Measurements from ENCODE around the gene PSME1.

The PSME1 gene

DNA sequence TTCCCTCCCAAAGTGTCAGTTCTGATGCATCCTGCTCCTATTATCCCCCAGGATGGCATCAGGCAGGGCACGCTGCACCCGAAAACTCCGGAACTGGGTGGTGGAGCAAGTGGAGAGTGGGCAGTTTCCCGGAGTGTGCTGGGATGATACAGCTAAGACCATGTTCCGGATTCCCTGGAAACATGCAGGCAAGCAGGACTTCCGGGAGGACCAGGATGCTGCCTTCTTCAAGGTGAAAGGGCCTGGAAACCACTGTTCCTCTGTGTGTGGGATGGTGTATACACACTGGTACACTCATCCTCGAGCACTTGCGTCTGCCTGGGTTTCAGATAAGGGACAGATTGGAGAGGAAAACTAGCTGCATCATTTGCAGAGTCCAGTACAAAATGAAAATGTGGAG is 26.1 kb downstream of the PSME1 start:
- no peak for DNase-seq (ENCODE audit: low read depth)
- TF ChIP-seq, protein P1, sequence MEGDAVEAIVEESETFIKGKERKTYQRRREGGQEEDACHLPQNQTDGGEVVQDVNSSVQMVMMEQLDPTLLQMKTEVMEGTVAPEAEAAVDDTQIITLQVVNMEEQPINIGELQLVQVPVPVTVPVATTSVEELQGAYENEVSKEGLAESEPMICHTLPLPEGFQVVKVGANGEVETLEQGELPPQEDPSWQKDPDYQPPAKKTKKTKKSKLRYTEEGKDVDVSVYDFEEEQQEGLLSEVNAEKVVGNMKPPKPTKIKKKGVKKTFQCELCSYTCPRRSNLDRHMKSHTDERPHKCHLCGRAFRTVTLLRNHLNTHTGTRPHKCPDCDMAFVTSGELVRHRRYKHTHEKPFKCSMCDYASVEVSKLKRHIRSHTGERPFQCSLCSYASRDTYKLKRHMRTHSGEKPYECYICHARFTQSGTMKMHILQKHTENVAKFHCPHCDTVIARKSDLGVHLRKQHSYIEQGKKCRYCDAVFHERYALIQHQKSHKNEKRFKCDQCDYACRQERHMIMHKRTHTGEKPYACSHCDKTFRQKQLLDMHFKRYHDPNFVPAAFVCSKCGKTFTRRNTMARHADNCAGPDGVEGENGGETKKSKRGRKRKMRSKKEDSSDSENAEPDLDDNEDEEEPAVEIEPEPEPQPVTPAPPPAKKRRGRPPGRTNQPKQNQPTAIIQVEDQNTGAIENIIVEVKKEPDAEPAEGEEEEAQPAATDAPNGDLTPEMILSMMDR (conservative IDR thresholded peaks at IDR 0.05; ENCODE audit: low read depth, low read length), result no peak
- peak overlapping the region; percentile 88 for H3K4me3 ChIP-seq (ENCODE audit: low read length)

DNA sequence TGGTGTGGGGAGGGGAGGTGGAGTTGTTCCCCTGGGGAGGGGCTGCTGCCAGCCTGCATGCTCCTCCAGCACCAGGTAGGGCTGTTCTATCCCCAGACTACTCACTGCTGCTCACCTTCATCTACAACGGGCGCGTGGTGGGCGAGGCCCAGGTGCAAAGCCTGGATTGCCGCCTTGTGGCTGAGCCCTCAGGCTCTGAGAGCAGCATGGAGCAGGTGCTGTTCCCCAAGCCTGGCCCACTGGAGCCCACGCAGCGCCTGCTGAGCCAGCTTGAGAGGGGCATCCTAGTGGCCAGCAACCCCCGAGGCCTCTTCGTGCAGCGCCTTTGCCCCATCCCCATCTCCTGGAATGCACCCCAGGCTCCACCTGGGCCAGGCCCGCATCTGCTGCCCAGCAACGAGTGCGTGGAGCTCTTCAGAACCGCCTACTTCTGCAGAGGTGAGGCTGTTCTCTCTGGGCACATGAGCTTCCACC is 28.6 kb downstream of the PSME1 start:
- TF ChIP-seq, protein P1 (conservative IDR thresholded peaks at IDR 0.05; ENCODE audit: low read depth, low read length), result no peak
- H3K4me3 ChIP-seq (ENCODE audit: low read length), result no peak overlapping the region
- no peak for DNase-seq (ENCODE audit: low read depth)

DNA sequence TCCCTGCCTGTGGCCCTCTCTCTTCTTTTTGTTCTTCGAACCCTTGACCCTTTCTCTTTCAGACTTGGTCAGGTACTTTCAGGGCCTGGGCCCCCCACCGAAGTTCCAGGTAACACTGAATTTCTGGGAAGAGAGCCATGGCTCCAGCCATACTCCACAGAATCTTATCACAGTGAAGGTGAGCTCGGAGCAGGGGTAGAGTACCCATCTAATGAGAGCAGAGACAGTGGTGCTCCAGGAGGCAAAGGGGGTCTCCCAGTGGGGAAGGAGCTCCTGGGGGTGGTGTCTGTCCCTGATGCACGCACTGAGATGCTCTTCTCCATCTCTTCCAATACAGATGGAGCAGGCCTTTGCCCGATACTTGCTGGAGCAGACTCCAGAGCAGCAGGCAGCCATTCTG is 29.8 kb downstream of the PSME1 start:
- H3K4me3 ChIP-seq (ENCODE audit: low read length), result no peak overlapping the region
- no peak for DNase-seq (ENCODE audit: low read depth)
- TF ChIP-seq, protein P1 (conservative IDR thresholded peaks at IDR 0.05; ENCODE audit: low read depth, low read length), result no peak

DNA sequence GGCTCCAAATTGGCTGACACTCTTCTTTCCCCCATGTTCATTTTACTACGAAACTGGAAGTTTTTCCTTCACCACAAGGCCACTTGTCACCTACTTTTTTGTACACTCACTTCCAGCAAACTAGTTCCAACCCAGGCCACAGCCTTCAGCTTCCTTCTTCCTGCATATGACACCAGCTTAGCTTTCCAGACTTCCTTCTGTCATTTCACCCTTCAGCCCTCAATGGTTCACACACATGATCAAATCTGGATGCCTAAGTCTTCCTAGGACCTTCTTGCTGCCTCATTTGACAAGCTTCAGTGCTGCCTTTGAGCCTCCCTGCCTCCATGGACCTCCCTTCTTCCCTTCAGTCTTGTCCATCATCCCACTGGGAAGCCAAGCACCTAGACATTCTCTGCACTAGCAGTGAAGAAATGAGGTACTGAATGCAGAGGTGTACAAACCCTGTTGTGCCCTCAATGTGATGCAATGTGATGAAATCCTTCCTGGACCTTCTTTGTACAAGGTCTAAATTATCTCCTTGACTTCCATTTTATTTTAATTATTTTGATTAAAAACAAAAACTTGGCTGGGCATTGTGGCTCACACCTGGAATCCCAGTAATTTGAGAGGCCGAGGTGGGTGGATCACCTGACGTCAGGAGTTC is 31.6 kb downstream of the PSME1 start:
- no peak overlapping the region for H3K4me3 ChIP-seq (ENCODE audit: low read length)
- TF ChIP-seq, protein P1 (conservative IDR thresholded peaks at IDR 0.05; ENCODE audit: low read depth, low read length), result no peak
- no peak for DNase-seq (ENCODE audit: low read depth)

DNA sequence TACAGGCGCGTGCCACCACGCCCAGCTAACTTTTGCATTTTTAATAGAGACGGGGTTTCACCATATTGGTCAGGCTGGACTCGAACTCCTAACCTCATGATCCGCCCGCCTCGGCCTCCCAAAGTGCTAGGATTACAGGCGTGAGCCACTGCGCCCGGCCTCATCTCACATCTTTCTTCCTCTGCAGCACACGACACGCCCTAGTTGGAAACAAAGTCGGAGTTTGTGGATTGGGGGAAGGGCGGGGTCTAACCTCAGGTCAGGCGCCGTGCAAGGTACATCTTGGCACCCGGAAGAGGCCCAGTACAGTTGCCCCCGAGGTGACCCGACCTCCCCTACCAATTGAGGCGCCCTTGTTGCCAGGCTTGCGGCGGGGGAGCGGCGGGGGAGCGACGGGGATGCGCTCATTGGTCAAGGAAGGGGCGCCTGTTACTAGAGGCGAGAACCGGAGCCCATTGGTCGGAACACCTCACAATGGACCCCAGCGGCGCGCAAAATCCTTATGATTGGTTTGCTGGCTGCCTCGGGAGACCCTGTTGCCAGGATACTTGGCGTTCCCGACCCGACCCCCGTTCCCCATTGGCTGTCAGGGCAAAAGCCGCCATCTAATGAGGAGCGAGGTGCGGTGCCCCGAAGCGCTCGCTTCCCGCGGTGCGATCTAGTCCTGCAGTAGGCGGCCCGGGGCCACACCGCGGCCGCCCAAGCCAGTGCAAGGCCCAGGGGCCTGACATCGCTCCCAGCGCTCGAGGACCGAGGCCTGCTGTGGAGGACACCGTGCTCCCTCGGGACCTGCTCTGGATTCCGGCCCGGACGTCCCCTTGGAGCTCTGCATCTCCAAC is 35.6 kb downstream of the PSME1 start, which contains the start of gene REC8:
Gene REC8 (plus strand): TSS at position 659 of the 839 bp plus-strand sequence. CDS start 473 bp downstream, outside the sequence.
- DNase-seq (ENCODE audit: low read depth), result peak; percentile 99
- H3K4me3 ChIP-seq (ENCODE audit: low read length), result peak within 1 kb of the TSS; percentile 96

DNA sequence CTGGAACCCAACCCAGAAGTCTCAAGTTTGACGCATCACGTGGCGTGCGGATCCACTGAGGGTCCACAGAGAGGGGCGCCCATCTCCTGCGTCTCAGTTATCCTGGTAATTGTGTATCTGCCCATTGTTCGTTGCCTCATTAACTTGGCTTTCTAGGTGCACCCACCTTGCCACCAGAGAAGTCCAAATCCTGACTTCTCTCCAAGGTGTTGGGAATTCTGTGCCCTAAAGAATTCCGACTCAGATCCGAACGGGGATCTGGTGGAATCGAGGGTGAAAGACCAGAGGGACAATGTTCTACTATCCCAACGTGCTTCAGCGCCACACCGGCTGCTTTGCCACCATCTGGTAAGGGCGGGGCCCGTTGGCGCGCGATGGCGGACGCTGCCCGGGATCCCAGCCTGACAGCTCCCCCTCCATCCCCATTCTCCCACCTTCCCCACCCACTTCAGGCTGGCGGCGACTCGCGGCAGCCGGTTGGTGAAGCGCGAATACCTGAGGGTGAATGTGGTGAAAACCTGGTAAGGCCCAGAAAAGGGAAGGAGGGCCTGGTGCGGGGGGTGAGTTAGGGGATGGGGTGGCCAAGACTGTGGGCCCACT is 36.4 kb downstream of the PSME1 start:
- peak overlapping the region; percentile 96 for H3K4me3 ChIP-seq (ENCODE audit: low read length)
- DNase-seq (ENCODE audit: low read depth), result no peak
- TF ChIP-seq, protein P1 (conservative IDR thresholded peaks at IDR 0.05; ENCODE audit: low read depth, low read length), result no peak

More for the DNA sequence above, 35.6 kb downstream of the PSME1 start, which contains the start of gene REC8:
- TF ChIP-seq, protein P1 (conservative IDR thresholded peaks at IDR 0.05; ENCODE audit: low read depth, low read length), result no peak
